Measurements from ENCODE around the gene MREG. TPM values are rescaled to one million over a fixed set of nuclear protein-coding genes. Genes with fewer than 3 reads are reported as not detected.
"Not testable (repeated sequence)": the region's sequence is repeated elsewhere in the genome, so short reads cannot be mapped to it uniquely, and the experiment has no call there.

MREG gene
- total RNA-seq, 2 donors from 2014 or later, result 0.35 to 0.41 TPM

- Histone ChIP-seq H3K36me3 (no peaks in the 10 kb centered on the region), H3K27me3 (no peaks in the 10 kb centered on the region), H3K4me1 (peaks cover 0 to 14% of the 10 kb centered on the region in 2 donors), H3K9me3 (no peaks in the 10 kb centered on the region), H3K4me3 (no peak overlapping the region), H3K27ac (no peak overlapping the region)
- TF ChIP-seq CTCF (IDR thresholded peaks at IDR 0.05), result no peak
- DNase-seq (ENCODE audit: low spot score), result no peak
Measured at GRCh38 chr2:215973145-215973792, 40.1 kb downstream of the MREG start.

GRCh38 chr2:215971671-215972070 is 41.7 kb downstream of the MREG start:
- H3K27me3 ChIP-seq, result no peaks in the 10 kb centered on the region
- DNase-seq (ENCODE audit: low spot score), result no peak
- TF ChIP-seq CTCF (IDR thresholded peaks at IDR 0.05), result no peak
- no peak overlapping the region for H3K27ac ChIP-seq
- peaks cover 0 to 14% of the 10 kb centered on the region in 2 donors for H3K4me1 ChIP-seq
- no peaks in the 10 kb centered on the region for H3K9me3 ChIP-seq
- no peak overlapping the region for H3K4me3 ChIP-seq
- H3K36me3 ChIP-seq, result no peaks in the 10 kb centered on the region

- H3K36me3 ChIP-seq; H3K27ac ChIP-seq; H3K9me3 ChIP-seq; H3K27me3 ChIP-seq; DNase-seq (ENCODE audit: low spot score); H3K4me3 ChIP-seq: not testable (repeated sequence)
- peaks cover 0 to 14% of the 10 kb centered on the region in 2 donors for H3K4me1 ChIP-seq
Measured at GRCh38 chr2:215970894-215971293, 42.5 kb downstream of the MREG start.

GRCh38 chr2:215970425-215970824 is 42.9 kb downstream of the MREG start:
- Histone ChIP-seq H3K27me3 (no peaks in the 10 kb centered on the region), H3K36me3 (no peaks in the 10 kb centered on the region), H3K9me3 (no peaks in the 10 kb centered on the region)

GRCh38 chr2:215969131-215969841 is 44.1 kb downstream of the MREG start:
- H3K27ac ChIP-seq, result no peak overlapping the region
- no peak for TF ChIP-seq CTCF (IDR thresholded peaks at IDR 0.05)
- no peaks in the 10 kb centered on the region for H3K9me3 ChIP-seq

More at GRCh38 chr2:215970425-215970824, 42.9 kb downstream of the MREG start:
- no peak for TF ChIP-seq CTCF (IDR thresholded peaks at IDR 0.05)
- no peak overlapping the region for H3K27ac ChIP-seq
- no peak overlapping the region for H3K4me3 ChIP-seq
- H3K4me1 ChIP-seq, result peaks cover 0 to 14% of the 10 kb centered on the region in 2 donors
- DNase-seq (ENCODE audit: low spot score), result no peak

GRCh38 chr2:215968499-215968898 is 44.9 kb downstream of the MREG start:
- no peaks in the 10 kb centered on the region for H3K9me3 ChIP-seq
- no peak overlapping the region for H3K27ac ChIP-seq
- DNase-seq (ENCODE audit: low spot score), result no peak
- TF ChIP-seq CTCF (IDR thresholded peaks at IDR 0.05), result no peak
- no peak overlapping the region for H3K4me3 ChIP-seq
- no peaks in the 10 kb centered on the region for H3K27me3 ChIP-seq
- H3K36me3 ChIP-seq, result no peaks in the 10 kb centered on the region
- H3K4me1 ChIP-seq, result peaks cover 0 to 3% of the 10 kb centered on the region in 2 donors

More at GRCh38 chr2:215969131-215969841, 44.1 kb downstream of the MREG start:
- H3K27me3 ChIP-seq, result no peaks in the 10 kb centered on the region
- peaks cover 0 to 11% of the 10 kb centered on the region in 2 donors for H3K4me1 ChIP-seq
- no peak for DNase-seq (ENCODE audit: low spot score)
- no peak overlapping the region for H3K4me3 ChIP-seq
- H3K36me3 ChIP-seq, result no peaks in the 10 kb centered on the region

Measured in right atrium auricular region (tissue), 2 donors.